Ovary (tissue), 9 donors: ENCODE measurements around the gene CEP170B. TPM values are rescaled to one million over a fixed set of nuclear protein-coding genes. Genes with fewer than 3 reads are reported as not detected.
"Not testable (repeated sequence)": the region's sequence is repeated elsewhere in the genome, so short reads cannot be mapped to it uniquely, and the experiment has no call there.

ENCODE experiments used
- DNase-seq, 5 donors: peaks; one replicate each; pipeline ENCODE4 v3.0.0-alpha.2; 2019 to 2020
- H3K27ac ChIP-seq, 2 donors: fragments of 200-600 bp; one replicate each; pipeline versions ENCODE4 v1.5.1 to v1.8.0; 2019 to 2022
- H3K27me3 ChIP-seq: fragments of 200-600 bp; one replicate; pipeline ENCODE4 v1.8.0; 2022
- H3K36me3 ChIP-seq: fragments of 200-600 bp; sonication (generic); one replicate; pipeline ENCODE4 v1.5.1; 2019
- H3K4me1 ChIP-seq: one replicate; pipeline ENCODE4 v1.8.1; 2013; ENCODE audit warnings: mild to moderate bottlenecking, moderate library complexity; ENCODE audit not compliant: insufficient read depth
- H3K4me3 ChIP-seq: fragments of 200-600 bp; sonication (generic); one replicate; pipeline ENCODE4 v1.5.1; 2017
- H3K9me3 ChIP-seq, 2 donors: fragments of 200-600 bp in 1 of 2; sonication (generic) in 1 of 2; one replicate each; pipeline versions ENCODE4 v1.5.1 to v1.8.1; 2013 to 2019; ENCODE audit warnings: mild to moderate bottlenecking in 1 of 2, moderate library complexity in 1 of 2
- CTCF ChIP-seq, 3 donors: fragments of 450-650 bp in 2 of 3; fragments of 200-600 bp in 1 of 3; IDR thresholded peaks; one replicate each; pipeline versions ENCODE4 v1.5.1 to v1.8.0; 2016 to 2022; ENCODE audit warnings: antibody characterized with exemption in 3 of 3, mild to moderate bottlenecking in 1 of 3
- EP300 ChIP-seq: sonication (generic); formaldehyde crosslinking; IDR thresholded peaks from one replicate; pipeline ENCODE4 v1.6.1; 2017; ENCODE audit warnings: antibody characterized with exemption
- POLR2A ChIP-seq: fragments of 450-650 bp; IDR thresholded peaks from one replicate; pipeline ENCODE4 v1.6.1; 2017; ENCODE audit warnings: antibody characterized with exemption, mild to moderate bottlenecking, moderate library complexity
- WGBS, 3 donors: extraction: QIAGEN DNeasy Blood & Tissue Kit in 1 of 3; methylation state at CpG; one replicate each; pipeline versions ENCODE4 v1.1.5 to v1.1.7; 2013 to 2017; 5-methylcytosine and 5-hydroxymethylcytosine counted together
- intact Hi-C, 4 donors: fragments of 100-400 bp; cut with DNase I; formaldehyde crosslinking; loops; one replicate each; pipeline versions ENCODE4 v1.11.0 to v1.15.1; 2022 to 2023
- polyA plus RNA-seq, 2 donors: library from polyadenylated mRNA; stranded (reverse); fragments of 200-250 nt in 1 of 2; fragments of 350-450 nt in 1 of 2; fragmentation: Illumina TruSeq in 1 of 2; extraction: RNeasy Lipid Tissue Mini Kit (QIAGEN cat#74804) in 1 of 2; gene quantifications; one replicate each; pipeline ENCODE4 v1.2.3, GENCODE V29; 2013 to 2014
- total RNA-seq, 7 donors: library from RNA; depleted of rRNA in 2 of 7; stranded (reverse); fragments of >200 nt in 2 of 7; fragmentation: NEBNext Ultra II Directional in 3 of 7; extraction: Animal tissue kit (Norgen Biotek cat#: 25700) in 3 of 7; gene quantifications; one replicate each; pipeline versions ENCODE4 v1.1.0 to v1.2.4, GENCODE V29; 2016 to 2023
- donor health status: DM: no; HTN: no; CAD: no; lungs with moderate emphysema.
- donor health status: DM: no; HTN: no; CAD: no.
- donor health status: Bipolar disorder and iron deficiency.
- donor health status: DM: yes; HTN: yes; CAD: no.
- donor health status: DM: no; HTN: no; CAD: no.
- donor health status: DM: yes; HTN: yes; CAD: no.

Gene CEP170B
- total and polyA plus RNA-seq, 9 donors: 1.9 to 22.7 (median 9.9) TPM

DNA sequence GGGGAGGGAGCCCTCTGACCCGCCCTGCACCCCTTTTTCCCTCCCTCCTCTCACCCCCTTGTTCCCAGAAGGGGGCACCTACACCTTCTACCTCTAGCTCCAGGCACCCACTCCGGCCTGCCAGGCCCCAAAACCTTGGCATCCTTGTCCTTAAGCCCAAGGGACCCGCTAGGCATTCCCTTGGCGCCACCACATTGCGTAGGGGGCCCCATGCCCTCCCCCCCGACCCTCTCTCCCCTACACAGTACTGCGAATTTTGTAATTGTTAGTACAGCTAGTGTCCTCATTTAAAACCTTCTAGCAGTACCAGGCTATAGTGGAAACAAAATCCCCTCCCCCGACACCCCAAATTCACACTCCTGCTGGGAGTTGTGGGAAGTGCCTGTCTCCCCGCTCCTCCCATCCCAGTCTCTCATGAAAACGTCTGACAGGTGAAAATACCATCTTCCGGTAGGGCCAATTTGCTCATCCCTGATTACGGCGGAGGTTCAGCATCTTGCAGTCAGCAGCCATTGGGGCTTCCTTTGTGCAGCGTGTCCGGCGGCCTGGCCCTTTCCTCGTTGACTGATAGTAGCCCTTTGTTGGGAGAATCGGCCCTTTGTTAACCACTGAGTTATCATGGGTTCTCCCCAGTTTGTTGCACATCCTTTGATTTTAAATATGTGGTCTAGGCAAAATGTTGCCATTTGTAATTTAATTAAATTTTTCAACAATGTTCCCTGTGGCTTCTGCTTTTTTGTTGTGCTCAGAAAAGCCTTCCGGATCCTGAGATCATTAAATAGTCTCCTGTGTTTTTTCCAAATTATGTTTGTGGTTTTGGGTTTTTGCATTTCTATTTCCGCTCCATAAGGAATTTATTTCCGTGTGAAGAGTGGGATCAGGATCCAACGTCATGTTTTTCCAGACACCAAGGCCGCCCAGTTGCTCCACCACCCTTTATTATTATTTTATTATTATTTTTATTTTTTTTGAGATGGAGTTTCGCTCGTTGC lies 7.9 kb upstream of the CEP170B start:
- H3K27me3 ChIP-seq: no peaks in the 10 kb centered on the region
- H3K36me3 ChIP-seq: no peaks in the 10 kb centered on the region
- no peaks in the 10 kb centered on the region for H3K4me1 ChIP-seq
- H3K27ac ChIP-seq: no peak overlapping the region
- intact Hi-C loops: no loop called here
- DNase-seq: peak in 1 of 5 donors; percentile 19
- WGBS, 3 donors: 53 to 60% (median 55%) methylated on average over 25 of the region's 25 CpGs
- H3K4me3 ChIP-seq: no peak overlapping the region
- TF ChIP-seq POLR2A (no peak), EP300 (no peak), CTCF (IDR thresholded peaks at IDR 0.05) (no peak)
- H3K9me3 ChIP-seq: no peaks in the 10 kb centered on the region

DNA sequence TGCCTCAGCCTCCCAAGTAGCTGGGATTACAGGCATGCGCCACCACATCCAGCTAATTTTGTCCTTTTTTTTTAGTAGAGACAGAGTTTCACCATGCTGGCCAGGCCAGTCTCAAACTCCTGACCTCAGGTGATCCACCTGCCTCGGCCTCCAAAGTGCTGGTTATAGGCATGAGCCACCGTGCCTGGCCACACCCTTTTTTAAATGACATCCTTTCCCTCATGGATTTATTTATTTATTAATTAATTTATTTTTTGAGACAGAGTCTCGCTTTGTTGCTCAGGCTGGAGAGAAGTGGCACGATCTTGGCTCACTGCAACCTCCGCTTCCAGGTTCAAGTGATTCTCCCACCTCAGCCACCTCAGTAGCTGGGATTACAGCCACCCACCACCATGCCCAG lies 7.1 kb upstream of the CEP170B start:
- H3K27me3 ChIP-seq, H3K27ac ChIP-seq, H3K9me3 ChIP-seq, intact Hi-C loops, H3K4me3 ChIP-seq, H3K36me3 ChIP-seq, H3K4me1 ChIP-seq: not testable (repeated sequence)
- 92 to 98% (median 96%) methylated on average over 6 of the region's 6 CpGs for WGBS, 3 donors
- peak in 1 of 5 donors; percentile 17 for DNase-seq

DNA sequence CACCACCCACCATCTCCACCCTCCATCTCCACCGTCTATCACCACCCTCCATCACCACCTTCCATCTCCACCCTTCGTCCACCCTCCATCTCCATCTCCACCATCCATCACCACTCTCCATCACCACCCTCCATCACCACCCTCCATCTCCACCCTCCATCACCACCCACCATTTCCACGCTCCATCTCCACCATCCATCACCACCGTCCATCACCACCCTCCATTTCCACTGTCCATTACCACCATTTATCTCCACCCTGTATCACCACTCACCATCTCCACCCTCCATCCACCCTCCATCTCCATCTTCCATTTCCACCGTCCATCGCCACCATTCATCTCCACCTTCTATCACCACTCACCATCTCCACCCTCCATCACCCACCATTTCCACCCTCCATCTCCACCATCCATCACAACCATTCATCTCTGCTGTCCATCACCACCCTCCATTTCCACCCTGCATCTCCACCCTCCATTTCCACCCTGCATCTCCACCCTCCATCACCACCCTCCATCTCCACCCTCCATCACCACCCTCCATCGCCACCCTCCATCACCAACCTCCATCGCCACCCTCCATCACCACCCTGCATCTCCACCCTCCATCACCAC lies 6.1 kb upstream of the CEP170B start:
- 78 to 84% (median 82%) methylated on average over 8 of the region's 8 CpGs for WGBS, 3 donors
- no peak for TF ChIP-seq EP300
- no peak for TF ChIP-seq POLR2A
- H3K36me3 ChIP-seq: no peaks in the 10 kb centered on the region
- H3K27me3 ChIP-seq: no peaks in the 10 kb centered on the region
- H3K27ac ChIP-seq: no peak overlapping the region
- H3K4me1 ChIP-seq: no peaks in the 10 kb centered on the region
- H3K9me3 ChIP-seq: no peaks in the 10 kb centered on the region
- intact Hi-C loops: no loop called here
- peak in 1 of 5 donors; percentile 7 for DNase-seq
- no peak overlapping the region for H3K4me3 ChIP-seq

DNA sequence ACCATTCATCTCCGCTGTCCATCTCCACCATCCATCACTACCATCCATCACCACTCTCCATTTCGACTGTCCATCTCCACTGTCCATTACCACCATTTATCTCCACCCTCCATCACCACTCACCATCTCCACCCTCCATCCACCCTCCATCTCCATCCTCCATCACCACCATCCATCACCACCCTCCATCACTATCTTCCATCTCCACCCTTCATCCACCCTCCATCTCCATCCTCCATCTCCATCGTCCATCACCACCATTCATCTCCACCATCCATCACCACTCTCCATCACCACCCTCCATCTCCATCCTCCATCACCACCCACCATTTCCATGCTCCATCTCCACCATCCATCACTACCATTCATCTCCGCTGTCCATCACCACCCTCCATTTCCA lies 5.2 kb upstream of the CEP170B start:
- TF ChIP-seq EP300 (no peak), POLR2A (no peak)
- H3K4me3 ChIP-seq: no peak overlapping the region
- intact Hi-C loops: no loop called here
- H3K27ac ChIP-seq: no peak overlapping the region
- peaks cover 6% of the 10 kb centered on the region for H3K4me1 ChIP-seq
- 95 to 99% (median 97%) methylated on average over 4 of the region's 4 CpGs for WGBS, 3 donors
- H3K9me3 ChIP-seq: no peaks in the 10 kb centered on the region
- peak in 1 of 5 donors; percentile 1 for DNase-seq
- no peaks in the 10 kb centered on the region for H3K36me3 ChIP-seq
- H3K27me3 ChIP-seq: no peaks in the 10 kb centered on the region

GRCh38 chr14:104860414-104860813 lies 4.7 kb upstream of the CEP170B start:
- Histone ChIP-seq H3K27me3 (no peaks in the 10 kb centered on the region), H3K36me3 (no peaks in the 10 kb centered on the region), H3K27ac (no peak overlapping the region), H3K4me1 (peaks cover 6% of the 10 kb centered on the region), H3K9me3 (no peaks in the 10 kb centered on the region), H3K4me3 (no peak overlapping the region)
- intact Hi-C loops: no loop called here
- DNase-seq: peak in 1 of 5 donors; percentile 2
- TF ChIP-seq EP300: no peak
- TF ChIP-seq POLR2A: no peak
- no peak for TF ChIP-seq CTCF (IDR thresholded peaks at IDR 0.05)
